KMS-11 (cell line): ENCODE data around the gene PMM2.

Source experiments
- H2AFZ ChIP-seq: fragments of 200-600 bp; sonication (generic); 2 replicates; pipeline ENCODE4 v1.6.1; 2016; ENCODE audit warnings: antibody characterized with exemption, mixed run types, low read depth
- H3K27ac ChIP-seq: fragments of 200-600 bp; sonication (generic); 2 replicates; pipeline ENCODE4 v1.6.1; 2016; ENCODE audit warnings: mild to moderate bottlenecking, mixed run types
- H3K27me3 ChIP-seq: fragments of 200-600 bp; sonication (generic); 2 replicates; pipeline ENCODE4 v1.6.1; 2017; ENCODE audit warnings: mild to moderate bottlenecking, low read depth, mixed run types, moderate library complexity; ENCODE audit not compliant: insufficient read depth
- H3K36me3 ChIP-seq: fragments of 200-600 bp; sonication (generic); 2 replicates; pipeline ENCODE4 v1.6.1; 2017; ENCODE audit warnings: mild to moderate bottlenecking, mixed run types; ENCODE audit not compliant: insufficient read depth
- H3K4me1 ChIP-seq: fragments of 200-600 bp; sonication (generic); 2 replicates; pipeline ENCODE4 v1.6.1; 2016; ENCODE audit warnings: mild to moderate bottlenecking, low read depth, mixed run types; ENCODE audit not compliant: poor library complexity, severe bottlenecking
- H3K4me2 ChIP-seq: fragments of 200-600 bp; sonication (generic); 2 replicates; pipeline ENCODE4 v1.7.0; 2016; ENCODE audit warnings: mild to moderate bottlenecking, mixed run types
- H3K4me3 ChIP-seq: fragments of 200-600 bp; sonication (generic); IDR thresholded peaks from 2 replicates; pipeline ENCODE4 v1.6.1; 2017; ENCODE audit warnings: low read depth, low read length, mixed read lengths; ENCODE audit not compliant: insufficient read depth
- H3K79me2 ChIP-seq: fragments of 200-600 bp; sonication (generic); 2 replicates; pipeline ENCODE4 v1.6.1; 2016; ENCODE audit warnings: low read depth, mixed run types; ENCODE audit not compliant: insufficient read depth
- H3K9ac ChIP-seq: fragments of 200-600 bp; sonication (generic); 2 replicates; pipeline ENCODE4 v1.6.1; 2016; ENCODE audit warnings: mild to moderate bottlenecking, mixed run types
- H4K20me1 ChIP-seq: fragments of 200-600 bp; sonication (generic); 2 replicates; pipeline ENCODE4 v1.6.1; 2016; ENCODE audit warnings: mild to moderate bottlenecking, mixed run types; ENCODE audit not compliant: insufficient read depth
- CTCF ChIP-seq: fragments of 200-600 bp; sonication (generic); conservative IDR thresholded peaks from 2 replicates; pipeline ENCODE4 v1.6.1; 2017; ENCODE audit warnings: low read depth, mild to moderate bottlenecking, antibody characterized with exemption, low read length, moderate library complexity, mixed read lengths

Gene PMM2

GRCh38 chr16:8806272-8806983, 8.8 kb downstream of the PMM2 start:
- TF ChIP-seq CTCF = no peak
- Histone ChIP-seq H3K27me3 (no peaks in the 10 kb centered on the region), H3K27ac (no peak overlapping the region), H3K36me3 (peaks cover 37% of the 10 kb centered on the region; the same call in 1 of the 2 replicates), H3K4me1 (no peaks in the 10 kb centered on the region), H3K4me3 (no peak overlapping the region), H3K9ac (no peak overlapping the region), H2AFZ (no peak overlapping the region), H3K79me2 (peaks cover 75% of the 10 kb centered on the region), H3K4me2 (no peak overlapping the region), H4K20me1 (peaks cover 11% of the 10 kb centered on the region; the same call in 1 of the 2 replicates)

DNA sequence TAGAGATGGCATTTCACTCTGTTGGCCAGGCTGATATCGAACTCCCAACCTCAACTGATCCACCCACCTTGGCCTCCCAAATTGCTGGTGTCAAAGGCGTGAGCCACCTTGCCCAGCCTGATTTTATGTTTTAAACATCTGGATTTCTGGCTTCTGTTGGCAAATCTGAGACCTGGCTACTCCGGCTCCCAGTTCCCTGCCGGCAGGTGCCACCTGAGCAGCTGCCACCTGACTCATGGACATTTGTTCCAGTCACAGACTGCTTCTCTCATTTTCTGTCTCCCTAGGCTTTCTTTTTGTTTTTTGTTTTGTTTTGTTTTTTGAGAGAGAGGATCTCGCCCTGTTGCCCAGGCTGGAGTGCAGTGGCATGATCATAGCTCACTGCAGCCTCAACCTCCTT, 9.6 kb downstream of the PMM2 start:
- no peak overlapping the region for H3K27ac ChIP-seq
- H3K36me3 ChIP-seq = peaks cover 39% of the 10 kb centered on the region; the same call in 1 of the 2 replicates
- H3K4me1 ChIP-seq = no peaks in the 10 kb centered on the region
- H3K79me2 ChIP-seq = peaks cover 68% of the 10 kb centered on the region
- peaks cover 7% of the 10 kb centered on the region; the same call in 1 of the 2 replicates for H4K20me1 ChIP-seq
- no peak for TF ChIP-seq CTCF
- no peaks in the 10 kb centered on the region for H3K27me3 ChIP-seq
- no peak overlapping the region for H2AFZ ChIP-seq
- H3K9ac ChIP-seq = no peak overlapping the region
- no peak overlapping the region for H3K4me3 ChIP-seq
- H3K4me2 ChIP-seq = no peak overlapping the region

DNA sequence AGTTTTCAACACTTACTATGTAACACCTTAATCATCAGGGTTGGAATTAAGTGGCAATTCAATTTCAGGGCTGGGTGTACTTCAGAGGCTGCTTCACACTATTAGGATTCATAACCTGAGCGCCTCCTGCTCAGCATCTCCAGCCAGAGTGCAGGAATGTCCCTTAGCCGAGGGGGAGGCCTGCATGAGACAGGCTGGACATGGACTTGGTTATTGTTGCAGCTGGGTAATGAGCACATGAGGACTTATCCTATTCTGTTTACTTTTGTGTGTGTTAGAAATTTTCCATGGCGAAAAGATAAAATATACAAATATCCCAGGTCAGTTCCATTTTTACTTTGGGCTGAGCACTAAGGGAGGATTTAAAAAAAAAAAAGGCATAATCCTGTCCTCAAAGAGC, 10.4 kb downstream of the PMM2 start:
- no peaks in the 10 kb centered on the region for H3K27me3 ChIP-seq
- H2AFZ ChIP-seq = no peak overlapping the region
- peaks cover 7% of the 10 kb centered on the region; the same call in 1 of the 2 replicates for H4K20me1 ChIP-seq
- peaks cover 39% of the 10 kb centered on the region; the same call in 1 of the 2 replicates for H3K36me3 ChIP-seq
- no peak for TF ChIP-seq CTCF
- no peak overlapping the region for H3K4me2 ChIP-seq
- no peak overlapping the region for H3K4me3 ChIP-seq
- no peak overlapping the region for H3K9ac ChIP-seq
- H3K4me1 ChIP-seq = no peaks in the 10 kb centered on the region
- no peak overlapping the region for H3K27ac ChIP-seq
- H3K79me2 ChIP-seq = peaks cover 59% of the 10 kb centered on the region

- H3K79me2 ChIP-seq = peaks cover 52% of the 10 kb centered on the region; the same call in 1 of the 2 replicates
- peaks cover 7% of the 10 kb centered on the region; the same call in 1 of the 2 replicates for H4K20me1 ChIP-seq
- TF ChIP-seq CTCF = no peak
- no peaks in the 10 kb centered on the region for H3K27me3 ChIP-seq
- H3K36me3 ChIP-seq = peaks cover 38% of the 10 kb centered on the region; the same call in 1 of the 2 replicates
- H3K27ac ChIP-seq = no peak overlapping the region
- H2AFZ ChIP-seq = no peak overlapping the region
- no peaks in the 10 kb centered on the region for H3K4me1 ChIP-seq
- H3K4me3 ChIP-seq = no peak overlapping the region
- H3K9ac ChIP-seq = no peak overlapping the region
- no peak overlapping the region for H3K4me2 ChIP-seq
These were observed 11.1 kb downstream of the PMM2 start for GRCh38 chr16:8808613-8809353.
